RWPE2 (cell line): ENCODE data around the gene LYL1.

ENCODE experiments used
- ATAC-seq: fragments of 200-7000 bp; cut with Tn5 transposase; 3 replicates; pipeline ENCODE4 v1.9.1; 2021; ENCODE audit warnings: low read depth
- DNase-seq: peaks from one replicate; pipeline ENCODE4 v3.0.0-alpha.2; 2020; ENCODE audit warnings: low spot score
- H3K27ac ChIP-seq: fragments of 450-650 bp; 2 replicates; pipeline ENCODE4 v1.5.1; 2017; ENCODE audit warnings: mild to moderate bottlenecking; ENCODE audit not compliant: poor library complexity, severe bottlenecking
- H3K27me3 ChIP-seq: fragments of 250-450 bp; sonication (Bioruptor Pico); 2 replicates; pipeline ENCODE4 v1.5.1; 2021; ENCODE audit warnings: mild to moderate bottlenecking, moderate library complexity; ENCODE audit not compliant: insufficient read depth, poor library complexity, severe bottlenecking
- H3K36me3 ChIP-seq: fragments of 250-450 bp; sonication (Bioruptor Pico); 2 replicates; pipeline ENCODE4 v1.5.1; 2020; ENCODE audit warnings: low read depth, mild to moderate bottlenecking, moderate library complexity
- H3K4me1 ChIP-seq: fragments of 250-450 bp; sonication (Bioruptor Pico); 2 replicates; pipeline ENCODE4 v1.5.1; 2021; ENCODE audit warnings: mild to moderate bottlenecking, moderate library complexity; ENCODE audit not compliant: insufficient read depth, poor library complexity, severe bottlenecking
- H3K4me3 ChIP-seq: fragments of 250-450 bp; sonication (Bioruptor Pico); 2 replicates; pipeline ENCODE4 v1.5.1; 2021; ENCODE audit warnings: mild to moderate bottlenecking, moderate library complexity; ENCODE audit not compliant: severe bottlenecking
- H3K9me3 ChIP-seq: fragments of 250-450 bp; sonication (Bioruptor Pico); 2 replicates; pipeline ENCODE4 v1.5.1; 2021; ENCODE audit warnings: mild to moderate bottlenecking, moderate library complexity; ENCODE audit not compliant: severe bottlenecking
- CTCF ChIP-seq: fragments of 450-650 bp; IDR thresholded peaks from one replicate; pipeline ENCODE4 v1.5.1; 2017; ENCODE audit warnings: mild to moderate bottlenecking, moderate library complexity; ENCODE audit not compliant: poor library complexity, severe bottlenecking

Gene LYL1

GRCh38 chr19:13053761-13054625, 48.7 kb downstream of the LYL1 start:
- ATAC-seq (peak; percentile 58), DNase-seq (peak; percentile 92)
- Histone ChIP-seq H3K27me3 (no peaks in the 10 kb centered on the region), H3K9me3 (no peaks in the 10 kb centered on the region), H3K4me3 (no peak overlapping the region), H3K27ac (peak overlapping the region; percentile 98), H3K4me1 (peaks cover 58% of the 10 kb centered on the region), H3K36me3 (no peaks in the 10 kb centered on the region)
- no peak for TF ChIP-seq CTCF

GRCh38 chr19:13053238-13053637, 49.4 kb downstream of the LYL1 start:
- Histone ChIP-seq H3K27ac (peak overlapping the region; percentile 98), H3K27me3 (no peaks in the 10 kb centered on the region), H3K9me3 (no peaks in the 10 kb centered on the region), H3K36me3 (no peaks in the 10 kb centered on the region), H3K4me3 (no peak overlapping the region), H3K4me1 (peaks cover 58% of the 10 kb centered on the region)
- DNase-seq (no peak), ATAC-seq (no peak)
- TF ChIP-seq CTCF = no peak

GRCh38 chr19:13052447-13053175, 50.0 kb downstream of the LYL1 start:
- H3K27me3 ChIP-seq = no peaks in the 10 kb centered on the region

GRCh38 chr19:13051557-13052165, 51.0 kb downstream of the LYL1 start:
- no peak for TF ChIP-seq CTCF
- ATAC-seq = peak; percentile 44
- Histone ChIP-seq H3K9me3 (no peaks in the 10 kb centered on the region), H3K36me3 (no peaks in the 10 kb centered on the region), H3K4me3 (no peak overlapping the region), H3K4me1 (peaks cover 57% of the 10 kb centered on the region), H3K27ac (peak overlapping the region; percentile 98), H3K27me3 (no peaks in the 10 kb centered on the region)
- DNase-seq = peak; percentile 82

More at GRCh38 chr19:13052447-13053175, 50.0 kb downstream of the LYL1 start:
- ATAC-seq = no peak
- peaks cover 58% of the 10 kb centered on the region for H3K4me1 ChIP-seq
- no peaks in the 10 kb centered on the region for H3K9me3 ChIP-seq
- no peak for TF ChIP-seq CTCF
- DNase-seq = no peak
- H3K27ac ChIP-seq = peak overlapping the region; percentile 98
- no peak overlapping the region for H3K4me3 ChIP-seq
- H3K36me3 ChIP-seq = no peaks in the 10 kb centered on the region
